SK-N-SH treated with all-trans-retinoic acid at 6 μM for 48 hours (cell line): Measurements from ENCODE around the gene CD151.

Experiments
- GLIS3 ChIP-seq: fragments of 250-450 bp; sonication (Bioruptor Pico); IDR thresholded peaks from 2 replicates; pipeline ENCODE4 v1.5.0; 2020; ENCODE audit warnings: mild to moderate bottlenecking, moderate library complexity
- ISL1 ChIP-seq: fragments of 250-450 bp; sonication (Bioruptor Pico); IDR thresholded peaks from 2 replicates; pipeline ENCODE4 v2.1.2; 2022; ENCODE audit warnings: mild to moderate bottlenecking, moderate library complexity
- OSR1 ChIP-seq: fragments of 250-450 bp; sonication (Bioruptor Pico); IDR thresholded peaks from 2 replicates; pipeline ENCODE4 v1.8.0; 2022; ENCODE audit warnings: moderate library complexity, mild to moderate bottlenecking, inconsistent platforms
- PATZ1 ChIP-seq: fragments of 250-450 bp; sonication (Bioruptor Pico); IDR thresholded peaks from 2 replicates; pipeline ENCODE4 v1.8.0; 2020; ENCODE audit warnings: mild to moderate bottlenecking, moderate library complexity, borderline replicate concordance
- POU6F1 ChIP-seq: fragments of 250-450 bp; sonication (Bioruptor Pico); IDR thresholded peaks from 2 replicates; pipeline ENCODE4 v1.8.0; 2021; ENCODE audit warnings: low read depth, mild to moderate bottlenecking, moderate library complexity, borderline replicate concordance
- SNAI2 ChIP-seq: fragments of 250-450 bp; sonication (Bioruptor Pico); IDR thresholded peaks from 2 replicates; pipeline ENCODE4 v1.5.0; 2020; ENCODE audit warnings: mild to moderate bottlenecking, moderate library complexity
- TCF4 ChIP-seq: fragments of 250-450 bp; sonication (Bioruptor Pico); IDR thresholded peaks from 2 replicates; pipeline ENCODE4 v1.8.0; 2021; ENCODE audit warnings: mild to moderate bottlenecking, moderate library complexity, borderline replicate concordance
- TOX ChIP-seq: fragments of 250-450 bp; sonication (Bioruptor Pico); IDR thresholded peaks from 2 replicates; pipeline ENCODE4 v1.8.0; 2021; ENCODE audit warnings: mild to moderate bottlenecking, moderate library complexity, borderline replicate concordance
- ZFP3 ChIP-seq: fragments of 250-450 bp; sonication (Bioruptor Pico); IDR thresholded peaks from 2 replicates; pipeline ENCODE4 v1.5.0; 2020; ENCODE audit warnings: mild to moderate bottlenecking, moderate library complexity
- ZFP30 ChIP-seq: fragments of 450-650 bp; formaldehyde crosslinking; IDR thresholded peaks from 2 replicates; pipeline ENCODE4 v1.5.0; 2022; ENCODE audit warnings: mild to moderate bottlenecking, moderate library complexity
- ZNF70 ChIP-seq: fragments of 450-650 bp; formaldehyde crosslinking; IDR thresholded peaks from 2 replicates; pipeline ENCODE4 v1.5.0; 2020; ENCODE audit warnings: mild to moderate bottlenecking, moderate library complexity

DNA sequence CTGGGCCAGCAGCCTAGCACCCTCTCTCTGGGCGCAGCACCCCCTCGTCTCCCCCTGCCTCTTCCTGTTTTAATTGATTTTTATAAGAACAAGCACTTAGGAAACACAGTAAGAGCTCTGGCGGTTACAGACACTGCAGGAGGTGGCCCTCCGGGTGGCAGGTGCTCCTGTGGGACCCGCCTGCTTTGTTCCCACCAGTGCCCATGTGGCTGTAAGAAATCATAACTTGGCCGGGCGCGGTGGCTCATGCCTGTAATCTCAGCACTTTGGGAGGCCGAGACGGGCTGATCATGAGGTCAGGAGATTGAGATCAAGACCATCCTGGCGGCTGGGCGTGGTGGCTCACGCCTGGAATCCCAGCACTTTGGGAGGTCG lies 28.3 kb downstream of the CD151 start:
- no peak for TF ChIP-seq ZNF70
- no peak for TF ChIP-seq POU6F1
- no peak for TF ChIP-seq TOX
- no peak for TF ChIP-seq PATZ1
- no peak for TF ChIP-seq ISL1 (CRISPR knock-in tag)
- no peak for TF ChIP-seq SNAI2 (CRISPR knock-in tag)
- no peak for TF ChIP-seq ZFP30 (CRISPR knock-in tag)
- no peak for TF ChIP-seq TCF4 (CRISPR knock-in tag)
- no peak for TF ChIP-seq ZFP3
- no peak for TF ChIP-seq GLIS3 (CRISPR knock-in tag)
- TF ChIP-seq OSR1, result no peak
